ENCODE results near the gene CGB5. TPM values are rescaled to one million over a fixed set of nuclear protein-coding genes. Genes with fewer than 3 reads are reported as not detected.
A peak's percentile ranks its signal among the peaks of the same experiment; 100 is the strongest.

The CGB5 gene
- total and polyA plus RNA-seq, 2 donors (not counting 3 experiments of a cell fraction or from before 2014, with no cell fraction given) = not detected

DNA sequence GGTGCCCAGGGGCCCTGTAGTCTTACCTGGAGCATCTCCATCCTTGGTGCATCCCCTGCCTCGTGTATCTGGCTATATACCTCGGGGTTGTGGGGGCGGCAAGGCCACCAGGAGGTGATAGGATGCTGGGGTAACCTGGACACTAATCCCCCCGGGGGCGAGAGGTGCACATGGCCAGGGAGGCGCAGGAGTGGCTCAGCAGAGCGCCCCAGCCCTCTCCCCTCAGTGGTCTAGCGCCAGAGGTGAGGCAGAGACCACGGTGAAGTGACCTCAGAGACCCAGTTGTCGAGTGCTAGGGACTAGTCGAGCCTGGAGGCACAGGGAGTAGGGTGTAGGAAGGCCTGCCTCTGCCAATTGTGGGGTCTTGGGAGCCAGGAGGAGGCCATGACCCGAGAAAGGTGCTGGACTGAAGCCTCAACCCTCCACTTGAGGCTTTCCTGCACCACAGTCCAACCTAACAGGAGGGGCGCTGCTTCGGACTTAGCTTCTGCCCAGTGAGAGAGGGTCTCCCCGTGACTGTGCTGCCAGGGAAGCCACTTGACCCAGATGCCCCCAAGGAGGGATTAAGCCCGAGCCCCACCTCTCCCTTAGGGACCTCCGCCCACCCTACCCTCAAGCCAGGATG, 26.5 kb upstream of the CGB5 start, which contains the start of gene LHB:
TSS of gene LHB (minus strand) at position 51 of the 625 bp plus-strand sequence. CDS start at position 41, 10 bp downstream.
- dilution Hi-C loops (cut with MboI; ENCODE audit: extremely low pct_ligation_motif_present, low sequenced_read_pairs) (no loop called here), intact Hi-C loops (cut with micrococcal nuclease) (no loop called here)
- TF ChIP-seq MAX (IDR thresholded peaks at IDR 0.05; ENCODE audit: insufficient read depth, insufficient read length) = no peak
- Histone ChIP-seq H3K4me3 (replicated peaks in 1 of 3; ENCODE audit: insufficient read depth in 1 of 3, low read depth in 1 of 3, low read length in 3 of 3) (peak within 1 kb of the TSS; percentile 25 to 40 (median 26)), H3K4me2 (ENCODE audit: insufficient read depth, low read length) (peak within 1 kb of the TSS; percentile 52), H3K9ac (replicated peaks; ENCODE audit: extremely low read depth, insufficient read depth, low read length) (no peak within 1 kb of the TSS), H2AFZ (ENCODE audit: low read depth, low read length) (peak within 1 kb of the TSS; percentile 1), H3K9me1 (replicated peaks; ENCODE audit: control insufficient read depth, extremely low read depth, insufficient read depth, low read length) (no peaks in the 10 kb centered on the region), H3K9me3 (replicated peaks; ENCODE audit: control insufficient read depth, insufficient read depth, low read length) (no peaks in the 10 kb centered on the region), H4K20me1 (replicated peaks; ENCODE audit: control insufficient read depth, extremely low read depth, insufficient read depth, low read length) (no peaks in the 10 kb centered on the region), H3K36me3 (ENCODE audit: control insufficient read depth in 2 of 2, extremely low read depth in 1 of 2, insufficient read depth in 2 of 2, low read length in 2 of 2) (peaks cover 0 to 17% of the 10 kb centered on the region in 2 experiments), H3K27me3 (ENCODE audit: control insufficient read depth in 2 of 2, insufficient read depth in 2 of 2, low read length in 2 of 2) (peaks cover 0 to 5% of the 10 kb centered on the region in 2 experiments), H3K4me1 (ENCODE audit: control insufficient read depth, extremely low read depth, insufficient read depth, low read length) (peaks cover 10% of the 10 kb centered on the region), H3K79me2 (ENCODE audit: control insufficient read depth, insufficient read depth, low read length) (no peaks in the 10 kb centered on the region), H3K27ac (ENCODE audit: insufficient read depth, low read depth, low read length) (no peak within 1 kb of the TSS)
- ChIA-PET CTCF (interaction anchor here (0.7 to 5.4 kb wide), 7 partner anchors 8 to 38 kb away, joined by 3 to 37 read pairs (median 6); partner anchors contain the start of genes GYS1 and RUVBL2), POLR2A (no interaction called here)
- FAIRE-seq = no peak
- no TSS peak for BruUV-seq (replicated peaks)
- no peak for DNase-seq (ENCODE audit: low read depth, low spot score)

DNA sequence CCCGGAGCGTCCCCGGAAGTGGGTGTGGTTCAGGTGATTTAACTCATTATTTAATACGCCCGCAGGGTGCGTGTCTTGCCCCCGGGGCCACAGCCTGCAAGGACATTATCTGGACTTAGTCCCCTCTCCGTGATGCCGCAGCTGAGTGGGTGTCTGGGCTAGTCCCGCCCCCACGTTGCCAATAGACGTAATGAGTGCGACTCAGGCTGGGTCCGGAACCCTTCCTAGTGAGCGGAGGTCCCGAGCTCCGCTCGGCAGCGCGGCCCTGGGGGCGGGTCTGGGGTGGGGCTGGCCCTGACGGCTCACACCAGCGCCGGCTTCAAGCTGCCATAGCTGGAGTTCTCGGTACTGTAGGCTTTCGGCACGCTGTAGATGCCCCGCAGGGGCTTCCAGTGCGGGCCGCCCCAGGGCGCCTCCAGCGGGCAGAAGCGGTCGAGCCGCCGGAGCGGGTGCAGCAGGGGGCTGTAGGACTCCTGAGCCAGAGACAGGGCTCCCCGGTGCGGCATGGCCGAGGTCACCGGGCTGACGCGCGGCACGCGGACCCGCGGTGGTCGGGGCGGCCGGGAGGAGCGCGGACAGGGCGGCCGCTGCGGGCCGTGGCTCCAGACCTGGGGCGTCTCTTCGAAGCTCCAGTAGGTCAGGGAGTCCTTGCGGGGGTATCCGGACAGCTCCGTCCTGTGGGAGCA, 25.8 kb upstream of the CGB5 start:
- Histone ChIP-seq H3K9me3 (replicated peaks; ENCODE audit: control insufficient read depth, insufficient read depth, low read length) (no peaks in the 10 kb centered on the region), H3K27me3 (ENCODE audit: control insufficient read depth in 2 of 2, insufficient read depth in 2 of 2, low read length in 2 of 2) (peaks cover 0 to 5% of the 10 kb centered on the region in 2 experiments), H3K36me3 (ENCODE audit: control insufficient read depth in 2 of 2, extremely low read depth in 1 of 2, insufficient read depth in 2 of 2, low read length in 2 of 2) (peaks cover 0 to 17% of the 10 kb centered on the region in 2 experiments), H3K9ac (replicated peaks; ENCODE audit: extremely low read depth, insufficient read depth, low read length) (no peak overlapping the region), H3K9me1 (replicated peaks; ENCODE audit: control insufficient read depth, extremely low read depth, insufficient read depth, low read length) (no peaks in the 10 kb centered on the region), H3K27ac (ENCODE audit: insufficient read depth, low read depth, low read length) (no peak overlapping the region), H3K4me1 (ENCODE audit: control insufficient read depth, extremely low read depth, insufficient read depth, low read length) (peaks cover 10% of the 10 kb centered on the region), H2AFZ (ENCODE audit: low read depth, low read length) (peak overlapping the region; percentile 34), H4K20me1 (replicated peaks; ENCODE audit: control insufficient read depth, extremely low read depth, insufficient read depth, low read length) (no peaks in the 10 kb centered on the region), H3K4me2 (ENCODE audit: insufficient read depth, low read length) (peak overlapping the region; percentile 52), H3K79me2 (ENCODE audit: control insufficient read depth, insufficient read depth, low read length) (no peaks in the 10 kb centered on the region), H3K4me3 (replicated peaks in 1 of 3; ENCODE audit: insufficient read depth in 1 of 3, low read depth in 1 of 3, low read length in 3 of 3) (peak overlapping the region; percentile 25 to 40 (median 26))
- intact Hi-C loops (cut with micrococcal nuclease) (no loop called here), dilution Hi-C loops (cut with MboI; ENCODE audit: extremely low pct_ligation_motif_present, low sequenced_read_pairs) (no loop called here)
- ChIA-PET CTCF (interaction anchor here (0.7 to 5.4 kb wide), 8 partner anchors 9 to 56 kb away, joined by 3 to 37 read pairs (median 5); partner anchors contain the start of genes GYS1 and RUVBL2), POLR2A (no interaction called here)
- no TSS peak for BruUV-seq (replicated peaks)
- TF ChIP-seq GATA2 (IDR thresholded peaks at IDR 0.05; ENCODE audit: insufficient read depth, insufficient read length, low read depth, low read length) = no peak
- TF ChIP-seq, protein P1, sequence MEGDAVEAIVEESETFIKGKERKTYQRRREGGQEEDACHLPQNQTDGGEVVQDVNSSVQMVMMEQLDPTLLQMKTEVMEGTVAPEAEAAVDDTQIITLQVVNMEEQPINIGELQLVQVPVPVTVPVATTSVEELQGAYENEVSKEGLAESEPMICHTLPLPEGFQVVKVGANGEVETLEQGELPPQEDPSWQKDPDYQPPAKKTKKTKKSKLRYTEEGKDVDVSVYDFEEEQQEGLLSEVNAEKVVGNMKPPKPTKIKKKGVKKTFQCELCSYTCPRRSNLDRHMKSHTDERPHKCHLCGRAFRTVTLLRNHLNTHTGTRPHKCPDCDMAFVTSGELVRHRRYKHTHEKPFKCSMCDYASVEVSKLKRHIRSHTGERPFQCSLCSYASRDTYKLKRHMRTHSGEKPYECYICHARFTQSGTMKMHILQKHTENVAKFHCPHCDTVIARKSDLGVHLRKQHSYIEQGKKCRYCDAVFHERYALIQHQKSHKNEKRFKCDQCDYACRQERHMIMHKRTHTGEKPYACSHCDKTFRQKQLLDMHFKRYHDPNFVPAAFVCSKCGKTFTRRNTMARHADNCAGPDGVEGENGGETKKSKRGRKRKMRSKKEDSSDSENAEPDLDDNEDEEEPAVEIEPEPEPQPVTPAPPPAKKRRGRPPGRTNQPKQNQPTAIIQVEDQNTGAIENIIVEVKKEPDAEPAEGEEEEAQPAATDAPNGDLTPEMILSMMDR (IDR thresholded peaks at IDR 0.05; ENCODE audit: extremely low read depth in 1 of 2, insufficient read depth in 1 of 2, low read depth in 1 of 2, low read length in 2 of 2) = peak; percentile 48 to 75
- no peak for TF ChIP-seq MYC (IDR thresholded peaks at IDR 0.05; ENCODE audit: low read depth, low read length)
- TF ChIP-seq JUN (IDR thresholded peaks at IDR 0.05; ENCODE audit: borderline replicate concordance, insufficient read depth, insufficient read length, low read depth) = no peak
- no peak for TF ChIP-seq EZH2 (IDR thresholded peaks at IDR 0.05; ENCODE audit: borderline replicate concordance, low read depth, low read length, severe bottlenecking)
- TF ChIP-seq POLR2A (IDR thresholded peaks at IDR 0.05; ENCODE audit: low read depth, low read length) = peak; percentile 45
- TF ChIP-seq POLR2AphosphoS5 (IDR thresholded peaks at IDR 0.05; ENCODE audit: insufficient read depth, low read depth, low read length) = peak; percentile 65
- DNase-seq (ENCODE audit: low read depth, low spot score) (peak; percentile 70), FAIRE-seq (peak; percentile 70)
